DOHH2 (cell line): ENCODE data around the gene SF3B3.

Source experiments
- CTCF ChIP-seq: fragments of 200-600 bp; sonication (generic); IDR thresholded peaks from one replicate; pipeline ENCODE4 v1.5.1; 2014; ENCODE audit warnings: antibody characterized with exemption, mild to moderate bottlenecking, low read depth, low read length; ENCODE audit not compliant: poor library complexity, severe bottlenecking
- EZH2phosphoT487 ChIP-seq: fragments of 200-600 bp; sonication (generic); IDR thresholded peaks from 2 replicates; pipeline ENCODE4 v1.6.1; 2017; ENCODE audit warnings: borderline replicate concordance, mild to moderate bottlenecking, antibody characterized with exemption, low read length, moderate library complexity, mixed read lengths

DNA sequence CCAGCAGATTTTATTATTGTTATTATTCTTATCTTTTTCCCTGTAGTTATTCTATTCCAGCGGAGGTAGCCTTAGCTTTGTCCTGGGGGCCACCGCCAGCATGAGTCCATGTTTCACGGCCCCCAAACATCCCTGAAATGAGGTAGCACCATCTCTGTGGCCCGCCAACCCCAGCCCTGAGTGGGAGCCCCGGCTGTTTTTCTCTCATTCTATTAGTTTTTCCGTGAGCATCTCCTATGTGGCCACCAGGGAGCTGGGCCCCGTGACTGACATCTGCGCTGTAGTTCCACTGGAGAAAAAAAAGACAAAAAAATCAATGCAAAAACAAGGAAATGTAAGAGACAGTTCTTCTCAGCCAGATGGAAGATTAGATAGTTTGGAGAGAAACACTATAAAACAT is 79.2 kb downstream of the SF3B3 start:
- TF ChIP-seq CTCF (no peak), EZH2phosphoT487 (no peak)
